GM23248 (cell line): Measurements from ENCODE around the gene SLC2A9.

Experiments used
- EZH2 ChIP-seq: fragments of 200-600 bp; sonication (generic); IDR thresholded peaks from 2 replicates; pipeline ENCODE4 v1.6.1; 2018; ENCODE audit warnings: antibody characterized with exemption, mild to moderate bottlenecking; ENCODE audit not compliant: insufficient read depth, poor library complexity, severe bottlenecking
- EZH2phosphoT487 ChIP-seq: fragments of 200-600 bp; sonication (generic); IDR thresholded peaks from 2 replicates; pipeline ENCODE4 v1.6.1; 2018; ENCODE audit warnings: antibody characterized with exemption, moderate library complexity, mild to moderate bottlenecking, low read depth; ENCODE audit not compliant: insufficient read depth

DNA sequence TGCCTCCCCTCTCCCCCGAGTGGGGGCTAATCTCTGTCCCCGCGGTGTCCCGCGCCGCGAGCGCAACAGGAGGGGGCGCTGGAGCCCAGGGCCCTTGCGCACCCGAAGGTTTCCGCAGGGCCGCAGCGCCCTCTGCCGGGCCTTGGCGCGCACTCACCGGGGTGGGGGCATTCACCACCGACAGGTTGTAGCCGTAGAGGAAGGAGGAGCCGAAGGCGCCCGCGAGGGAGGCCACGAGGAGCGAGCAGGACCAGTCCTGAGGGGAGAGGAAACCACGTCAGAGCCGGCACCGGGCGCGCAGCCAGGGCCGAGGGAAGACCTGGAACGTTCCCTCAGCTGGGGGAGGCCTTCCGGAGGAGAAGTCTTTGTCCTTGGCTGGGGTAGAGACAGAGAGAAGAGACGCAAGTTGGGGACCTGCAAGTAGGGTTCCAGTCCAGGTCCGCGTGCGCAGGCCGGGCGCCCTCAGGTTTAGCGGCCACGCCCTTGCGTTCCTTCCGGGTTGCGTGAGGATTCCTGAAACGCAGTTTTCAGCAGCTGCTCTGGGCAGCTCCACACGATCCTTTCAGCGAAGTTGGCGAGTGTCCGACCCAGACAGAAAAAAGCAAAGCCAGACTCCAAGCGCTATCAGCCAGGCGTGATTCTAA, 2.4 kb downstream of the SLC2A9 start:
- TF ChIP-seq EZH2 (no peak), EZH2phosphoT487 (no peak)
